ENCODE results near the gene PLCG2. TPM values are rescaled to one million over a fixed set of nuclear protein-coding genes. Genes with fewer than 3 reads are reported as not detected.

PLCG2 gene
- total RNA-seq, 1 donor from 2014 or later = 12.4 TPM

DNA sequence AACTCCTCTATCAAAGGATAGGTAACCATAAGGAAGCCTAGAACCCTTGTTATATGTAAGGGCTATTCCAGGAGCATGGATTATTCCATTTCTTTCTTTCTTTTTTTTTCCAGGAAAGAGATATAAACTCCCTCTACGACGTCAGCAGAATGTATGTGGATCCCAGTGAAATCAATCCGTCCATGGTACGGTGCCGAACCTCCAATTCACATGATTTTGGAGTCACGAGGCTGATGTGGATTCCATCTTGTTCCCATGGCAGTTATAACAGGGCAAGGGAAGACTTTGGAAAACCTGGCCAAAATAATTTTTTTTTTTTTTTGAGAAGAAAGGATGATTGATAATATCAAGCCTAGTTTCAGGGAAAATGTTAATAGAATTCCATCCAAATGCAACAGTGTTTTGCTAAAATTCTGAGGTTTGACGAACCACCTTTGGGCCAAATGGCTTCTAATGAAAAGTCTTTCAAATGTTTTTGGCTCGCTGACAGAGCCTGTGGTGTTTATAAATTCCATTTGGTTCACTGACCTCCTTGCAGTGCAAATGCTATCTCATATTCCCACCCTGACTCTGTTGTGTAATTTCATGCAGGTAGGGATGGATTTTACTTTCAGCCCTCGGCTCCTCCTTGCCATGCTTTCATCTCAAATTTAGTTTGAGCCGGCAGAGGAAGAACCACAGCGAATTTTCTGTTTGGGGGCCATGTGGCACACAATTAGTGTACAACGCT, 142.2 kb downstream of the PLCG2 start:
- no peak overlapping the region for H3K27ac Mint-ChIP-seq
- peaks cover 3% of the 10 kb centered on the region for H3K9me3 Mint-ChIP-seq
- no peaks in the 10 kb centered on the region for H3K27me3 Mint-ChIP-seq
- TF ChIP-seq, protein P1, sequence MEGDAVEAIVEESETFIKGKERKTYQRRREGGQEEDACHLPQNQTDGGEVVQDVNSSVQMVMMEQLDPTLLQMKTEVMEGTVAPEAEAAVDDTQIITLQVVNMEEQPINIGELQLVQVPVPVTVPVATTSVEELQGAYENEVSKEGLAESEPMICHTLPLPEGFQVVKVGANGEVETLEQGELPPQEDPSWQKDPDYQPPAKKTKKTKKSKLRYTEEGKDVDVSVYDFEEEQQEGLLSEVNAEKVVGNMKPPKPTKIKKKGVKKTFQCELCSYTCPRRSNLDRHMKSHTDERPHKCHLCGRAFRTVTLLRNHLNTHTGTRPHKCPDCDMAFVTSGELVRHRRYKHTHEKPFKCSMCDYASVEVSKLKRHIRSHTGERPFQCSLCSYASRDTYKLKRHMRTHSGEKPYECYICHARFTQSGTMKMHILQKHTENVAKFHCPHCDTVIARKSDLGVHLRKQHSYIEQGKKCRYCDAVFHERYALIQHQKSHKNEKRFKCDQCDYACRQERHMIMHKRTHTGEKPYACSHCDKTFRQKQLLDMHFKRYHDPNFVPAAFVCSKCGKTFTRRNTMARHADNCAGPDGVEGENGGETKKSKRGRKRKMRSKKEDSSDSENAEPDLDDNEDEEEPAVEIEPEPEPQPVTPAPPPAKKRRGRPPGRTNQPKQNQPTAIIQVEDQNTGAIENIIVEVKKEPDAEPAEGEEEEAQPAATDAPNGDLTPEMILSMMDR (conservative IDR thresholded peaks at IDR 0.05) = no peak
- no peak overlapping the region for H3K4me3 Mint-ChIP-seq
- no peaks in the 10 kb centered on the region for H3K36me3 Mint-ChIP-seq
- no peaks in the 10 kb centered on the region for H3K4me1 Mint-ChIP-seq (ENCODE audit: unreplicated experiment)
- no peak for DNase-seq (ENCODE audit: extremely low spot score, unreplicated experiment)

DNA sequence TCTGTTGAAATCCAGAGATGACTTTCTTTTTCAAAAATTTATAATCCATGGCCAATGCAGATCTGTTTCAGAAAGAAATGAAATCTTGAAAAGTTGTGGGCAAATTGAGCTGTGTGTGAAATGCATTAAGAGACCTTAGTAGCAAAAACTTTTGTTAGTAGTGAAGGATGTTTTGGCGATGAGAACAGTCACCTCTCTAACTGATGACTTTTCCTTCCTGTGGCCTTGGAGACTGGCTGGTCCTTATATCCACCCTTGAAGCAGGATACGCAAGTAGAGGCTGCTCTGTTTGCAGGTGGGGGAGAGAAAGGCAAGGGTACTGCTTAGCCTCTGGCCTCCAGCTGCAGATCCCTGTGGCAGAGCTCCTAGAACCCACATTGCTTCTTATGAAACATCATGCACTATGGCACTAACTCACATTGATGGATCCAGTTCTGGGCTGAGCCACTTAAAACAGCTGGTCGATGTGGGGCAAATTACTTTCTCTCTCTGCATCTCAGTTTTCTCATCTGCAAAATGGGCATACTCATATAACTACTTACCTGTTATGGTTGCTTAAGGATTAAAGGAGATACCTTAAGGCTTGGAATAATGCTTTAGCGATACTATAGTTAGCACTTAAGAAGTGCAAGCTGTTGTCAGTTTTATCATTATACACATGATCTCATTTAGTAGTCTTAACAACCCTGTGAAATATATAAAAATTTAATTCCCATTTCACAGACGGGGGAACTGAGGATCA, 142.9 kb downstream of the PLCG2 start:
- no peaks in the 10 kb centered on the region for H3K4me1 Mint-ChIP-seq (ENCODE audit: unreplicated experiment)
- H3K27me3 Mint-ChIP-seq = no peaks in the 10 kb centered on the region

DNA sequence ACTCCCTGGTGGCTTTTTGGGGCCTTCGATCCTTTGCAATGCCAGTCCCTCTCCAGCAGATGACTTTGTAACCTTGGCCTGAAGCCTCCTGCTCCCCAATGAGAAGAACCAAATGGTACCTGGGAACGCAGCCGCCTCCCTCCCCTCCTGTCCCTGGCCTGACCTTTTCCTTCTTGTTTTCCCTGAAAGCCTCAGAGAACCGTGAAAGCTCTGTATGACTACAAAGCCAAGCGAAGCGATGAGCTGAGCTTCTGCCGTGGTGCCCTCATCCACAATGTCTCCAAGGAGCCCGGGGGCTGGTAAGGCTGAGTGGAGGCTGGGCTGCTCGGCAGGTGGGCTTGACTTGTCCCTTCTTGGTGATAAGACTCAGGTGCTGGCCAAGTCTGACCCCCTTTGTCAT, 144.2 kb downstream of the PLCG2 start:
- TF ChIP-seq, protein P1 (conservative IDR thresholded peaks at IDR 0.05) = no peak
- DNase-seq (ENCODE audit: extremely low spot score, unreplicated experiment) = no peak
- no peak overlapping the region for H3K27ac Mint-ChIP-seq
- H3K9me3 Mint-ChIP-seq = no peaks in the 10 kb centered on the region
- no peaks in the 10 kb centered on the region for H3K4me1 Mint-ChIP-seq (ENCODE audit: unreplicated experiment)
- no peaks in the 10 kb centered on the region for H3K36me3 Mint-ChIP-seq
- H3K4me3 Mint-ChIP-seq = no peak overlapping the region
- H3K27me3 Mint-ChIP-seq = no peaks in the 10 kb centered on the region

More for the DNA sequence above, 142.9 kb downstream of the PLCG2 start:
- TF ChIP-seq, protein P1 (conservative IDR thresholded peaks at IDR 0.05) = no peak
- no peak for DNase-seq (ENCODE audit: extremely low spot score, unreplicated experiment)
- peaks cover 3% of the 10 kb centered on the region for H3K9me3 Mint-ChIP-seq
- no peak overlapping the region for H3K27ac Mint-ChIP-seq
- H3K36me3 Mint-ChIP-seq = no peaks in the 10 kb centered on the region
- no peak overlapping the region for H3K4me3 Mint-ChIP-seq

DNA sequence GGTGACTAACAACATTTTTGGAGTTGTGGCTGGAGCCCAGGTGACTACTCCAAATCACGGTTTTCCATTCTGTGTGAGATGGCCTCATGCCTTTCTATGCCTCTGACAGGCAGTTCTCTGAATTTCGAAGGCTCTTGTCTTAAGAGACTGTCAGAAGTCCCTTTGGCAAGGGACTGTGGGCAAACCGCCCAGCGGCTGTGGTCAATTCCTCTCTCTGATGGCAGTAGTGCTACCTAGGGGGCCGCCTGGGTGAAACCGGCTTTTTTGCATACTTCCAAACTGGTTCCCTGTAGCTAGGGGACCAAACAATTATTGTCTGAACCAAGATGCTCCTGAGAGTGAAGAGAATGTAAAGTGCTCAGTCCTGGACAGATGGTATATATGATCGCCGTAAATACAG, 145.9 kb downstream of the PLCG2 start:
- no peak for DNase-seq (ENCODE audit: extremely low spot score, unreplicated experiment)
- H3K9me3 Mint-ChIP-seq = no peaks in the 10 kb centered on the region
- no peak overlapping the region for H3K4me3 Mint-ChIP-seq
- no peaks in the 10 kb centered on the region for H3K36me3 Mint-ChIP-seq
- TF ChIP-seq, protein P1 (conservative IDR thresholded peaks at IDR 0.05) = no peak
- H3K27me3 Mint-ChIP-seq = no peaks in the 10 kb centered on the region
- no peaks in the 10 kb centered on the region for H3K4me1 Mint-ChIP-seq (ENCODE audit: unreplicated experiment)
- H3K27ac Mint-ChIP-seq = no peak overlapping the region

DNA sequence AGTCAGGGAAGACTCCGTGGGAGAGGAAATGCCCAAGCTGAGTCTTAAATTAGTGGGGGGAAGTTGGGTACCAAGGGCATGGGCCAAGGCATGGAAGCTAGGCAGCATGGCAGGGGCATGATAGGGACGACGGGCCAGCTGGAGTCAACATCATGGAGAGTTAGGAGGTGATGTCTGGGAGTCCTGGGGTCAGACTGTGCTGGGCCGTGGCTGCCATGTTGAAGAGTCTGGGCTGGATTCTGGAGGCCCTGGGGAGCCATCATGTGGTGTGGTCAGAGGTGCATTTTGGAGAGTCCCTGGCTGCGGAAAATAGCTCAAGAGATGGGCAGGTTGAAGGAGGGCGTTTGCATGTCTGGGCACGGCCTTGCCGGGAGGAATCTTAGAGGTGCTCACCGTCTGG, 146.9 kb downstream of the PLCG2 start:
- DNase-seq (ENCODE audit: extremely low spot score, unreplicated experiment) = no peak
- Mint-ChIP-seq H3K9me3 (no peaks in the 10 kb centered on the region), H3K4me3 (no peak overlapping the region), H3K36me3 (no peaks in the 10 kb centered on the region), H3K27me3 (no peaks in the 10 kb centered on the region), H3K27ac (no peak overlapping the region), H3K4me1 (ENCODE audit: unreplicated experiment) (no peaks in the 10 kb centered on the region)
- TF ChIP-seq, protein P1 (conservative IDR thresholded peaks at IDR 0.05) = no peak
